NCI-H128 (cell line): Measurements from ENCODE around the gene SPPL2A.

Experiments
- DNase-seq: peaks from one replicate; lab custom pipeline; 2025; ENCODE audit not compliant: unreplicated experiment; lab: John Stamatoyannopoulos, UW

SPPL2A gene

GRCh38 chr15:50686469-50687301, 78.8 kb downstream of the SPPL2A start, which contains the start of gene TRPM7:
Gene TRPM7 (minus strand): TSS chr15:50686797. CDS start chr15:50686533, 264 bp downstream.
- peak; percentile 64 for DNase-seq

- DNase-seq: no peak
These were observed 79.5 kb downstream of the SPPL2A start for GRCh38 chr15:50685976-50686468.

DNA sequence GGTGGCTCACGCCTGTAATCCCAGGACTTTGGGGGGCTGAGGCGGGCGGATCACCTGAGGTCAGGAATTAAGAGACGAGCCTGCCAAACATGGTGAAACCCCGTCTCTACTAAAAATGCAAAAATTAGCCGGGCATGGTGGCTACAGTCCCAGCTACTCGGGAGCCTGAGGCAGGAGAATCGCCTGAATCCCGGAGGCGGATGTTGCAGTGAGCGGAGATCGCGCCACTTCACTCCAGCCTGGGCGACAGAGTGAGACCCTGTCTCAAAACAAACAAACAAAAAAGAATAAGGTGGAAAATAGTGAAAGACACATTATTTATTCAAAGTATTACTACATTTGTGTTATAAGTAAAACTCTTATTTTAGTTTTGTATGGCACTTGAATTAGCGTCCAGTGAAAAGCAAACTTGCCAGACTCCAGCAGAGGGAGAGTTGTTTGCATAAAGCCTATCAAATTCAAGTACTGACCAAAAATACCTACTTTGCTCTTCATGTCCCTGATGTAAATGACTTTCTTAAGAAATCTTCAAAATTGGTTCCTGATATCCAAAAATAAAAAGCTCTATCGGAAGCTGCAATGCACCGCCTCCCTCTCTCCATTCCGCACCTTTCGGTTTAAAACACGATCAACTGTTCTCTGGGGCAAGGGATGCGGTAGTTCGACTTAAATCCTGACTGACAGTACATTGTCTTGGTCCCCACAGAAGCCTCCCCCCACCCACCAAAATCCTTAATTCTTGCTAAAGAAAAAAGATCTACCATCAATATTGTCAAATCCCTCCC, 80.1 kb downstream of the SPPL2A start:
- DNase-seq: no peak

- DNase-seq: no peak
These were observed 84.0 kb downstream of the SPPL2A start for GRCh38 chr15:50681467-50681866.

- no peak for DNase-seq
These were observed 88.6 kb downstream of the SPPL2A start for GRCh38 chr15:50676799-50677483.

DNA sequence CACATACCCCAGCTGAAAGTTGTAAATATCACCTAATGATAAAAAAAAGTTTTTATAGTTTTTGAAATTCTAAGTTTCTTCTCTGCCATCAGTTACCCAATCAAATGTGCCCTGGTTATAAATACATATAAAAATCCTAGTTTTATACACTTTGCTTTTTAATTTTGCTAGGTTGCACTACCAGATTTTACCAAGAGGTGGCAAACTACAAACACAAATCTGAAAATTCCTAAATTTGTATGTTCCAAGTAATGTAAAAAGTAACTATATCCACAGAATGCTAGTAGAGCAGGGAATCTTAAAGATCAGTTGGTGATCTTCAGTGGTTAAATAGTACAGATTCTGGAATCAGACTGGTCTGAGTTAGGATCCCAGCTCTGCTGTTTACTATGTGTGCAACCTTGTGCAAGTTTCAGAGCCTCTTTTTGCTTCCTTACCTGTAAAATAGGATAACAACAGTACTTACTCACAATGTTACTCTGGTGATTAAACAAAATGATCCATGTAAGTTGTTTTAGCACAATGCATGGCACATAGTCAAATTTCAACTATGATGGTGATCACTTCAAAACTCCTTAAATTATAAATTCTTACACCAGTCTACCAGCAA, 89.9 kb downstream of the SPPL2A start:
- DNase-seq: no peak

- no peak for DNase-seq
These were observed 95.4 kb downstream of the SPPL2A start for GRCh38 chr15:50670115-50670514.

DNA sequence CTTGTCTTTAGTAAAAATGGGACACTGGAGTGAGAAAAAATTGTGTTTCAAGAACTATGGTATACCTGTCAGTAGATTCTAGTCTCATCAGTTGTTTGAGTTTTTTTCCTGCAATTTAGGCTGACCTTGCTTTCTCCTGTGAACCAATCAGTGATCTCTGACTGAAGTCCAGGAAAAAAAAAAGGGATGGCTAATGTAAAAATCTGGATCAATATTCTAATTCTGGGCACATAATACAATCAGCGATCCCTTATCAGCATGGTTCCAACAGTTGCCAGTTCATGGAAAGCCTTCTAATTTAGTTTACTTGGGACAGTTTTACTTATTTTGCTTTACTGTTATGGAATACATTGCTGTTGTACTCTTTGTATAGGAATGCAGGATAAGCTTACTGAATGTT, 95.9 kb downstream of the SPPL2A start:
- no peak for DNase-seq

DNA sequence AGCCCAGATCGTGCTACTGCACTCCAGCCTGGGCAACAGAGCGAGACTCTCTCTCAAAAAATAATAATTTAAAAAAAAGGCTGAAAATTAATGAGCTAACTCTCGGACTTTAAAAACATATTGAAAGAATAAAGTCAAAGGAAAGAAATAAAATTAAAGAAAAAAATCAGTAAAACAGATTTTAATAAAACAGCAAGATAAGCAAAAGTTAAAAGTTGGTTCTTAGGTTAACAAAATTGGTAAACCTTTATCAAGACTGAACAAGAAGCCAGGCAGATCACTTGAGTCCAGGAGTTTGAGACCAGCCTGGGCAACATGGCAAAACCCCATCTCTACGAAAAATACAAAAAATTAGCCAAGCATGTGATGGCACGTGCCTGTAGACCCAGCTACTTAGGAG, 99.6 kb downstream of the SPPL2A start:
- no peak for DNase-seq

- DNase-seq: no peak
These were observed 110.0 kb downstream of the SPPL2A start for GRCh38 chr15:50655555-50655954.

GRCh38 chr15:50653156-50653743, 112.3 kb downstream of the SPPL2A start:
- no peak for DNase-seq

DNA sequence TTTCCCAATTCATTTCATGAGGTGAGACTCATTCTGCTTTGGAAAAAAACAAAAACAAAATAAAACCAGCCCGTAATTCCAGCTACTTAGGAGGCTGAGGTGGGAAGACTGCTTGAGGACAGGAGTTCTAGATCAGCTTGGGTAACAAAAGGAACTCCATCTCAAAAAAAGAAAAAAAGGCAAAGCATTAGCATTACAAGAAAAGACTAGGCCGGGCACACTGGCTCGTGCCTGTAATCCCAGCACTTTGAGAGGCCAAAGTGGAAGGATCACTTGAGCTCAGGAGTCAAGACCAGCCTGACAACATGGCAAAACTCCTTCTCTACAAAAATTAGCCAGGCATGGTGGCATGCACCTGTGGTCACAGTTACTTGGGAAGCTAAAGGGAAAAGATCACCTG, 112.8 kb downstream of the SPPL2A start:
- DNase-seq: no peak
